HEK293T (cell line): ENCODE measurements around the gene SLC38A10.

ENCODE experiments used
- FOXA1 ChIP-seq: fragments of 450-650 bp; IDR thresholded peaks from 2 replicates; pipeline ENCODE4 v1.6.1; 2016; ENCODE audit warnings: mild to moderate bottlenecking
- FOXK2 ChIP-seq: fragments of 450-650 bp; IDR thresholded peaks from 2 replicates; pipeline ENCODE4 v1.6.1; 2016; ENCODE audit warnings: mild to moderate bottlenecking
- FOXM1 ChIP-seq: fragments of 450-650 bp; IDR thresholded peaks from 2 replicates; pipeline ENCODE4 v1.6.1; 2017; ENCODE audit warnings: mild to moderate bottlenecking, borderline replicate concordance
- NFRKB ChIP-seq: fragments of 450-650 bp; IDR thresholded peaks from 2 replicates; pipeline ENCODE4 v1.6.1; 2016; ENCODE audit warnings: mild to moderate bottlenecking, moderate library complexity
- PKNOX1 ChIP-seq: fragments of 450-650 bp; IDR thresholded peaks from 2 replicates; pipeline ENCODE4 v1.6.1; 2016
- SUZ12 ChIP-seq: fragments of 450-650 bp; IDR thresholded peaks from 2 replicates; pipeline ENCODE4 v1.6.1; 2016; ENCODE audit warnings: mild to moderate bottlenecking
- TARDBP ChIP-seq: fragments of 450-650 bp; IDR thresholded peaks from 2 replicates; pipeline ENCODE4 v1.6.1; 2016

- TF ChIP-seq FOXA1: no peak
- TF ChIP-seq FOXM1: no peak
- TF ChIP-seq NFRKB: no peak
- no peak for TF ChIP-seq PKNOX1
- peak; percentile 12; the same call in 1 of the 2 replicates for TF ChIP-seq TARDBP
- no peak for TF ChIP-seq FOXK2
- no peak for TF ChIP-seq SUZ12
Measured at GRCh38 chr17:81291662-81292061, 3.4 kb downstream of the SLC38A10 start.
